Parathyroid adenoma (tissue), 2 donors: ENCODE data around the gene CCDC18.

Experiments used
- H2AFZ ChIP-seq: fragments of 300-600 bp; sonication (generic); one replicate; pipeline ENCODE4 v1.7.0; 2017; ENCODE audit warnings: antibody characterized with exemption, mild to moderate bottlenecking
- H3K27ac ChIP-seq: fragments of 300-600 bp; sonication (generic); one replicate; pipeline ENCODE4 v1.7.0; 2017
- H3K27me3 ChIP-seq: fragments of 300-600 bp; sonication (generic); one replicate; pipeline ENCODE4 v1.7.0; 2017; ENCODE audit warnings: low read length; ENCODE audit not compliant: control insufficient read depth, insufficient read depth
- H3K36me3 ChIP-seq: fragments of 300-600 bp; sonication (generic); one replicate; pipeline ENCODE4 v1.7.0; 2017; ENCODE audit warnings: low read length; ENCODE audit not compliant: control insufficient read depth, insufficient read depth
- H3K4me1 ChIP-seq: fragments of 300-600 bp; sonication (generic); one replicate; pipeline ENCODE4 v1.7.0; 2017; ENCODE audit warnings: control low read depth
- H3K4me2 ChIP-seq: fragments of 300-600 bp; sonication (generic); one replicate; pipeline ENCODE4 v1.7.0; 2017; ENCODE audit warnings: low read length
- H3K4me3 ChIP-seq: fragments of 300-600 bp; sonication (generic); one replicate; pipeline ENCODE4 v1.7.0; 2017; ENCODE audit warnings: low read depth, low read length
- H3K79me2 ChIP-seq: fragments of 300-600 bp; sonication (generic); one replicate; pipeline ENCODE4 v1.7.0; 2017; ENCODE audit warnings: control low read depth
- H3K9ac ChIP-seq: fragments of 300-600 bp; sonication (generic); one replicate; pipeline ENCODE4 v1.7.0; 2017; ENCODE audit warnings: mild to moderate bottlenecking
- H3K9me3 ChIP-seq: fragments of 300-600 bp; sonication (generic); one replicate; pipeline ENCODE4 v1.7.0; 2017; ENCODE audit warnings: low read length; ENCODE audit not compliant: control insufficient read depth
- TF ChIP-seq, protein P1 (sequence below): fragments of 300-600 bp; sonication (generic); IDR thresholded peaks from one replicate; pipeline ENCODE4 v1.7.0; 2017; ENCODE audit warnings: antibody characterized with exemption, mild to moderate bottlenecking
- donor health status: primary hyperparathyroidism.

CCDC18 gene

DNA sequence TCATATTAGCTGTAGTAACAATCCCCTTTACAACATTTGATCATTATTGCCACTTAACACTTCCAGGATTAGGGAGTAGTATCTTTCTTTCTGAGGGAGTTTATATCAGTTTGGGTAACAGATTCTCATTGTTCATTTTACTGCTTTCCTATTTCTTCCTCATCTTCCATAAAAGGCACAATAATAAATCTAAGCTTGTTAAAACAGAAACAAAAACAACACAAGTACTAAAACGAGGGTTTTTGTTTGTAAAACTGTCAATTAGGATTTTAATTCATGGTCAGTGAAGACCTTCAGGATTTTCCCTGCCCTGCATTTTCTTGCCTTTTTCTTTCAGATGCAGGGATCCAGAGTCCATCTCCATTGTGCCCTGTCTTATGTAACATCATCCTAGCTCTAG is 29.8 kb upstream of the CCDC18 start:
- Histone ChIP-seq H3K4me2 (no peak overlapping the region), H3K4me3 (no peak overlapping the region), H2AFZ (no peak overlapping the region), H3K36me3 (no peaks in the 10 kb centered on the region), H3K9ac (no peak overlapping the region), H3K27me3 (no peaks in the 10 kb centered on the region), H3K79me2 (no peaks in the 10 kb centered on the region), H3K4me1 (no peaks in the 10 kb centered on the region), H3K27ac (no peak overlapping the region), H3K9me3 (no peaks in the 10 kb centered on the region)
- TF ChIP-seq, protein P1, sequence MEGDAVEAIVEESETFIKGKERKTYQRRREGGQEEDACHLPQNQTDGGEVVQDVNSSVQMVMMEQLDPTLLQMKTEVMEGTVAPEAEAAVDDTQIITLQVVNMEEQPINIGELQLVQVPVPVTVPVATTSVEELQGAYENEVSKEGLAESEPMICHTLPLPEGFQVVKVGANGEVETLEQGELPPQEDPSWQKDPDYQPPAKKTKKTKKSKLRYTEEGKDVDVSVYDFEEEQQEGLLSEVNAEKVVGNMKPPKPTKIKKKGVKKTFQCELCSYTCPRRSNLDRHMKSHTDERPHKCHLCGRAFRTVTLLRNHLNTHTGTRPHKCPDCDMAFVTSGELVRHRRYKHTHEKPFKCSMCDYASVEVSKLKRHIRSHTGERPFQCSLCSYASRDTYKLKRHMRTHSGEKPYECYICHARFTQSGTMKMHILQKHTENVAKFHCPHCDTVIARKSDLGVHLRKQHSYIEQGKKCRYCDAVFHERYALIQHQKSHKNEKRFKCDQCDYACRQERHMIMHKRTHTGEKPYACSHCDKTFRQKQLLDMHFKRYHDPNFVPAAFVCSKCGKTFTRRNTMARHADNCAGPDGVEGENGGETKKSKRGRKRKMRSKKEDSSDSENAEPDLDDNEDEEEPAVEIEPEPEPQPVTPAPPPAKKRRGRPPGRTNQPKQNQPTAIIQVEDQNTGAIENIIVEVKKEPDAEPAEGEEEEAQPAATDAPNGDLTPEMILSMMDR = no peak

DNA sequence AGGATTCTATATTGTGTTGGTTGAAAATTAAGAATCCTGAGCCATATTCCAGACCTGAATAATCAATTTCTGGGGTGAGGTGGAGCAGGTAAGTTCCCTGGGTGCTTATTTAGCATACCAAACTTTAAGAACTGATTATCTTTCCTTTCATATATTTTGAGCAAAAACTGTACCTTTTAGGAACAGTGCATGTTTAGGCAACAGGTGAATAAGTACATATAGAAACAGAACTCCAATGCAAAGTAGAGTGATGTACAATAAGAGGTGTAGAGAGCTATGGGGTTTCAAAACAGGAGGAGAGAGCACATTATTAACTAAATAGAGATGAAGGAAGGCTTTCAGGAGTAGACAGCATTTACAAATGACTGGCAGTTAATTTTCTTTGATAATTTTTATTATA is 29.1 kb upstream of the CCDC18 start:
- no peaks in the 10 kb centered on the region for H3K79me2 ChIP-seq
- no peaks in the 10 kb centered on the region for H3K9me3 ChIP-seq
- H3K9ac ChIP-seq = no peak overlapping the region
- H3K4me3 ChIP-seq = no peak overlapping the region
- TF ChIP-seq, protein P1 = no peak
- H2AFZ ChIP-seq = no peak overlapping the region
- no peak overlapping the region for H3K27ac ChIP-seq
- no peaks in the 10 kb centered on the region for H3K36me3 ChIP-seq
- H3K27me3 ChIP-seq = no peaks in the 10 kb centered on the region
- no peak overlapping the region for H3K4me2 ChIP-seq
- no peaks in the 10 kb centered on the region for H3K4me1 ChIP-seq

DNA sequence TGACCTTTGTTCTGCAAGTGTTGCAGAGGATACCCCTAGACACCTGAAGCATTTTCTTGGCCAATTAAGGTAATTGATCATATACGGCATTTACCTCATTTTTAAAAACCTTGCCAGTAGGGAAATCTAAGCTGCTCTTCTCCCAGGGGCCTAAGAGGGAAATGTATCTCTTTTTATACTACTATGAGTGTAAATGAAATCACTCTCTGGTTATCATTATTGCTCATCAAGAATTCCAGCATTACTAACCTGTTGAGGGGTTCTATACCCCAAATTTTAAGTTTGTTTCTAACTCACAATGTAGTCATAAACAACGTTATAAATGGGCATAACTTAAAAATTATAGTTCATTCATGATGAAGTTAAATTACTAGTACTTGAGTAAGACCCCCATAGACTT is 27.7 kb upstream of the CCDC18 start:
- TF ChIP-seq, protein P1 = no peak
- no peaks in the 10 kb centered on the region for H3K4me1 ChIP-seq
- H3K36me3 ChIP-seq = no peaks in the 10 kb centered on the region
- H3K4me2 ChIP-seq = no peak overlapping the region
- no peaks in the 10 kb centered on the region for H3K27me3 ChIP-seq
- H3K4me3 ChIP-seq = no peak overlapping the region
- no peak overlapping the region for H3K9ac ChIP-seq
- no peak overlapping the region for H3K27ac ChIP-seq
- no peaks in the 10 kb centered on the region for H3K79me2 ChIP-seq
- no peaks in the 10 kb centered on the region for H3K9me3 ChIP-seq
- no peak overlapping the region for H2AFZ ChIP-seq

DNA sequence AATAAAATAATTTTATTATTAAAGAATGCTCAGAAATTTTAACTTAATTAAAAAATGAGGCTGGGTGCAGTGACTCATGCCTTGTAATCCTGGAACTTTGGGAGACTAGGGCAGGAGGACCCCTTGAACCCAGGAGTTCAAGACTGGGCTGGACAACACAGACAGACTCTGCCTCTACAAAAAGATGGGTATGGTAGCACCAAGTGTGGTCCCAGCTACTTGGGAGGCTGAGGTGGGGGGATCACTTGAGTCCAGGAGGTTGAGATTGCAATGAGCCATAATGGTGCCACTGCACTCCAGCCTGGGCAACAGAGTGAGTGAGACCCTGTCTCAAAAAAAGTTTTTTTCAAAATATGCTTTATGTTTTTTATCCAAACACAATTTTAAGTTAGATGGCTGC is 25.6 kb upstream of the CCDC18 start:
- Histone ChIP-seq H3K9me3 (no peaks in the 10 kb centered on the region), H3K27me3 (no peaks in the 10 kb centered on the region), H3K36me3 (no peaks in the 10 kb centered on the region), H2AFZ (no peak overlapping the region), H3K4me3 (no peak overlapping the region), H3K27ac (no peak overlapping the region), H3K4me2 (no peak overlapping the region), H3K79me2 (no peaks in the 10 kb centered on the region), H3K4me1 (no peaks in the 10 kb centered on the region), H3K9ac (no peak overlapping the region)
- TF ChIP-seq, protein P1 = no peak

DNA sequence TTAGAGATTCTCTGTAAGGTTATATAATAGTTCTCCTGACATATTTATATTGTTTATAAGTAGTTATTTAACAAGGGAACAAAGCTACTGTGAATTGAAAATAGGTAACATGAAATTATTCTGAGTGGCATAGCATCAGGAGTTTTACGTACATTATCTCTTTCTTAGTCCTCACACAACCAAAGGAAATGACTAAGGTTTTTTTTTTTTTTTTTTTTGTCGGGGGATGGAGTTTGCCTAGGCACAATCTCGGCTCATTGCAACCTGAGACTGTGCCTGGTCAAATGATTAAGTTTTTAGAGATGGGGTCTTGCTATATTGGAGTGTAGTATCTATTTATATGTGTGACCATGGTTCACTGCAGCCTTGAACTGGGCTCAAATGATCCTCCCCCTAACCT is 25.2 kb upstream of the CCDC18 start:
- Histone ChIP-seq H3K9me3 (no peaks in the 10 kb centered on the region), H3K9ac (no peak overlapping the region), H3K27ac (no peak overlapping the region), H3K36me3 (no peaks in the 10 kb centered on the region), H3K79me2 (no peaks in the 10 kb centered on the region), H2AFZ (no peak overlapping the region), H3K4me3 (no peak overlapping the region), H3K4me1 (no peaks in the 10 kb centered on the region), H3K4me2 (no peak overlapping the region), H3K27me3 (no peaks in the 10 kb centered on the region)
- TF ChIP-seq, protein P1 = no peak
